HG03280 (cell line): ENCODE data around the gene MACROD2.

ENCODE experiments used
- ATAC-seq: cut with Tn5 transposase; IDR thresholded peaks from one replicate; pipeline ENCODE4 v1.9.1; 2021; ENCODE audit warnings: mild to moderate bottlenecking, moderate library complexity; ENCODE audit not compliant: unreplicated experiment

Gene MACROD2

DNA sequence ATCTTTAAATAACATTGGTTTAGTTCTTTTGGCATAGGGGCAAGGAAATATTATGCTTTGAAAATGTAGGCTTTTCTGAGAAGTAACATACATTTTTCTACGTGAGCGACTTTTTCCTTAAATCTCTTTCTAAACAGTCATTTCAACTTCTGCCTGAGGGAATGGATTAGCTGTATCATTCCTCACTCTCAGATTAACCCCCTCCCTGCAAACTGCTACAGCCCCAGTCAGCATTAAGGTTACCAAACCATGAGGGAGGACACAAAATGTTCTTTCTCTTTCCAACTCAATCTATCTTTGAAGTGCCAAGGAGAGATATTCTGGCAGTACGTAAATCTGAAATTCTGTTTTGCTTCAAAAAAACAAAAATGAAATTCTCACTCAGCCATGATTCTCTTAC, 573.4 kb downstream of the MACROD2 start:
- ATAC-seq, result no peak

DNA sequence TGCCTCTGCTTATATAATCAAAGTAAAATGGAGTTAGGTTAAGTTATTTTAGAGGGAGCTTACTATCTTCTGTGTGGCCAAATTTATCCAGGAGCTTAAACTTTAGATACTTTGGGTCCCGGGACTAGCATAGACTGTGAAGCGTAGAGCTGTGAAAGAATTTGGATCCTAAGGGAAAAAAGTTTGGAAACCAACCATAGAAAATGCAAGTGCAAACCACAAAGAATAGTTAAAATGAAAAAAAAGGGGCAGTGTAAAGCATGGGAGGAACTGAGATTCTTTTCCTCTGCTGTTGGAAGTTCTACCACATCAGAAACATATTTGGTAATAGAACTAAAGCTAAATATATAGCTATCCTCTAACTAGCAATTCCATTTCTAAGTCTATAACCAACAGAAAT, 574.3 kb downstream of the MACROD2 start:
- no peak for ATAC-seq

DNA sequence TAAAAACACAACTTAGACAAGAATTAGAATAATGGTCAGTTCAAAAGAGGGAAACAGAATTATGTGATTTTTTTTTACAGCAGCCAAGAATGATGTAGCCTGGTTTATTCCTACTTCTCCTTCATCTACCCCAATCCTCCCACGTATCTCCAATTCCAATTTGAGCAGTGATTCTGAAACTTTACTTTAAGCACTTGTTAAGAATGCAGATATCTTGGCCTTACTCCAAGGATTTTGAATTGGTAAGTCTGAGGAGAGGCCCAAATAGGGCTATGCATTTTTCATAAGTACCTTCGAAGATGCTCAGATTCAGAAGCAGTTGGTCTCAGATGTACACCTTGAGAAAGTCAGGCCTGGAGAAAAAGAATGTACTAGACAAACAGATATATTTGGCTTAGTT, 575.5 kb downstream of the MACROD2 start:
- no peak for ATAC-seq

DNA sequence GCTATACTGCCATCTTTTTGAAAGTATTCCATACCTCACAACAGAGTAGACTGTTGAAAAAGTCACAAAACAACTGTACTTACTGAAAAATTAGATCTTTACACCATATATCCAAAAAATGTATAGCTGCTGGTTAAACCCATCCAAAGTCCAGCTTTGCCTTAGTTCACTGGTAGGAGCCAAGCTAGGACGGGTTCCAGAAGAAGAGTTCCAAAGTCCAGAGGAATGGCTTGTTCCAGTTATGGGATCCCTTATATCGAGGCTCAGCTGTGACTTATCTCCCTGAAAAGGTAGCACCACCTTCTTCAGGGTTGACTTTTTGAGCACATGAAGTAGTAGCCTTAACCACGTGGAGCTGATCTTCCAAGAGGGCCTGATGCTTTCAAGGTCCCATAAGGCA, 578.4 kb downstream of the MACROD2 start:
- ATAC-seq, result no peak

DNA sequence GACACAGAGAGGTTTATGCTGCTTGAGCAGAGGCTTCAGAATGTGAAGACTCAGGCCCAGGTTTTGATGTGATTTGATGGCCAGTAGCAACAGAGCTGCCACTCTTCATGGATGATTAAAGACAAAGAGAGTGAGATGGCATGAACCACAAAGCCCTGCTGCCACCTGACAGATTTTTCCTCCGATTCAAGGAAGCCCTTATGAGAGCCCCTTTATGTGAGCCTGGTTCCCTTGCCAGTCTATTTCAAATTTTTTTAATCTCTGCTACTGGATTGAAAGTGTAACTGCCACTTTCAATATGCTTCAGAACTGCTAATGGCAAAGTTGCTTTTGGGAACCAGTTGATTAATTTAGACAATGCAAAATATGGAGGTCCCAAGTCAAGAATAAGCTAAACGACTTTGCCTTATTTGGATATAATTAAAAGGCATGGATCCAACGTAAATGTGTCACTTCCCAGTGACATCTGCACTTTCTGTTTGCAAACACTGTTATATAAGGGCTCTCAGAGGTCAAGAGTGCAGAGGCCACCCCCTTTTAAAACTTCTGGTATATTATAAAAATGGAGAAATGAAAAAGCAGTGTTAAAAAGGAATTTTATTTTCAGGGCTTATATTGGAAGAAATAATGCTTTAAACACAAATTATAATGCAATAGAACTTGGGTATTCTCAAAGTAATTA, 581.0 kb downstream of the MACROD2 start:
- no peak for ATAC-seq

DNA sequence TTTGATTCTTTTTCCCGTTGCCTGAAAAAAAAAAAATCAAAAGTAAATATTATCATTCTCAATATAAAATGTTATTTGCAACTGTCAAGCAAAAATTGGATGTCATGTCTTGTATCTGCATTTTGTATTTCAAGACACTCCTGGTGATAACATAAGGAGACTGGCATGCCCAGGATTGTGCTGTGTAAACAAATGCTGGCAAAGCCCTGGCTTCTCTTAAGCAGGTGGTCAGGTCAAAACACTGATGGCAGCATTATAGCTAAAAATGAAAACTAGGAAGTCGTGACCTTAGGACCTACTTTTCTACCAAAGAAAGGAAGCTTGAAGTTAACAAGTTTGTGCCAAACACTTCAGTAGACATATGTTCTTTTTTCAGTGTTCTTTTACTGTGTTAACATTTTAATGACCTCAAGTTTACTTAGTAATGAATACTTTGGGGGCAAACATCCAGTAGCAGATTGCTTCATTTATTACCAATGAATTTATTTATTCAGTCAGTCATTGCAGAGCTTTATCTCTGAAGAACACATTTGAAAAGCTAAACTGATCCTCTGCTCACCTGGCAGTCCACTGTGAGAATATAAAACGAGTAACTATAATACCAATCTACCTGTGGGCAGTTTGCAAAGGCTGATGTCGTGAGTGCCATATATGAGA, 585.2 kb downstream of the MACROD2 start:
- ATAC-seq, result no peak

DNA sequence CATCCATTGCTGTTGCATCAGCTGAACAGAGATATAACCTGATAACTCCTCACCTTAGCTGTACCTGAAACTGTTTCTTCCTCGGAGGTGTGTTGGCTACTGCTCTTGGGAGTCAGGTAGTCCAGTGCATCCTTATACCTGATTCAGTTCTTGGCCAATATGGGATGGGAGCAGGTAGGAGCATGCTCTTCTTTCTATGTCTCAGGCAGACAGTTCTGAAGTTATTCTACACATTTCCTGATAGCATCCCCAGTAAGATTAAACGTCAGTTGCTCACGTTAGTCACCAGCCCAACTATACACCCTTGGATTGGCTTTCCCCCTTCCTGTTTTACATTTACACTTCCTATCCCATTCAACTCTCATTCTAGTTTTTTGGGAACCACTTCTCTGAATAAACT, 586.4 kb downstream of the MACROD2 start:
- no peak for ATAC-seq

DNA sequence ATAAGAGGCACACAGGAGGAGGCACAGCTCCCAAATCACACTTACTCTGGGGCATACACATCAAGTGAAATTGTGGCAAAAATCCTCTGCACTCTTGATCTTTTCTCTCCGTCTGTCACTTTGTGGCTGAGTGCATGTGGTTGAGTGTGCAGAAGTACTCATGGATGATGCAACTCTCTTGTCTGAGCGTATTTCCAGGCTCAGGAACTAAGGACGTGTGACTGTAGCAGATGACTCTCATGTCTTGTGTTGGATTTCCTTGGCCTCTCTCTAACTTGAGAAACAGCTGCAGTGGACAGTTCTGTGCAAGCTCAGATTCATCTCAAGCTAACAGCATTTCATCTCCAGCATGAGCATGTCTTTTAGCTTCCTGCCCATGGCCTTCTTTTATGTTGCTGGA, 587.5 kb downstream of the MACROD2 start:
- no peak for ATAC-seq

DNA sequence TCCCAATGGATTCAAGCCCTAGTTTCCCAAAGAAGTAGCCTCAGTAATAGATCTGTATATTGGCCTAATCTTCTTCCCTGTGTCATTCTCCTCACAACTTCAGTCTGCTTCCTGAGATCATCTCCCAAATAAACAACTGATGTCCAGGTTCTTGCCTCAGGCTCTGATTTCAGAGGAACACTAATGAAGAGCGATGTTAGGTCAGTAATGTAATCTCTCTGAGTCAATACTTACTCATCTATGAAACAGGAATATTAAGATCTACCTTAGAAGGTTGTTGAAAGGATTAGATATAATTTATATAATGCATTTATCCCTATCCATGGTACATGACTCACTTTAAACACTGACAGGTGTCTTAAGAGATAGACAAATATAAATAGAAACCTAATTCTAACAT, 588.1 kb downstream of the MACROD2 start:
- no peak for ATAC-seq

DNA sequence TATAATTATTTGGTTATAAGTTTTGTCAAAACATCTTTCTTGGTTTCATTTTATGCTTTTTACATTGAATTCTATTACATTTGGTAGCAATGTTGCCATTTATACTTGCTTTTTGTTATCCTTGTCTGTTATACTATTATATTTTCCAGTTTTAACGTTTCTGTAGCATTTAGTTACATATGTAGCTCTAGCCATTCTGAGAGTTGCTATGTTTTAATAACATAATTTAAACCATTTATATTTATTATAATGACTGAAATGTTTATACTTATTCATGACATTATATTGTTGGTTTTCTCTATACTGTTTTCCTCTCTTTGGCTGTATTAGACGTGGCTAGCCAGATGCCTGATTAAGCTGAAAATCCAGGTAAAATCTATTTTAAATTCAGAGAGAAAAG, 594.1 kb downstream of the MACROD2 start:
- no peak for ATAC-seq

DNA sequence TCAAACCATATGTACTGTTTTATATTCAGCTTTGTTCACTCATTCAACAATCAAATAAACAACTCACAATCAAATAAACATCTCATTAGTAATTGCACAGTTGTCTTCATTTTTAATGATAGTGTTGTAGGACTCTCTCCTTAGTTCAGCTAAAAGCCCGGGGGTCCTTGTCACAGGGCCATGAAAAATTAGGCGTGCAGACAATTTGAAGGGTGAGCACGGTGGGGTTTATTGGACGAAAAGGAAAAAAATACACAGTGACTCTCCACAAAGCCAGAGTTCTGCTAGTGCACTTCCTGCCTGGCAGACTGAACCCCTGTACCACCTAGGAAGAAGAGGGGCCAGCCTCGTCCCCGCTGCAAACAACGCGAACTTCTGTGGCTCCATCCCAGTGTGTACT, 599.7 kb downstream of the MACROD2 start:
- no peak for ATAC-seq

DNA sequence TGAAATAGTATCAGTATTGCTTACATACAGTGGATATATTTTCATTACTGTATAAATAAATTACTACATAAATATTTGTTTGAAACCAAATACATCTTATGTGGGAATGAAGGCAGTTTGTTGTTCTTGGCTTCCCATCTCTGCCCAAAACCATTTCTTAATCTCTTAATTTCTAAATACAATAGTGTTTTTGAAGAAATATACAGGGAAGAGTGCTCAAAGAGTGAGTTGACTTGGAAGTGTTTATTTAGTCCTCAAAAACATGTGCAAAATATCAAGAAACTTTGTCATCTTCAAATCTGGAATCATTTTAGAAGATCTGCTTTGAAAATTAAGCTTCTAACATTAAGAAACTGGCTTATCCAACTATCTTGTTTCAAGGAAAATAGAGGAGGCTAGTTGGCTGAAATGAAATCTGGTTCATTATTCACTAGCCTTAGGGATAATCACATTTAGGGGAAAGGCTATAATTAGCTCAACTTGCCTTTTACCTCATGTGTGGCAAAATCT, 601.9 kb downstream of the MACROD2 start:
- ATAC-seq, result no peak

DNA sequence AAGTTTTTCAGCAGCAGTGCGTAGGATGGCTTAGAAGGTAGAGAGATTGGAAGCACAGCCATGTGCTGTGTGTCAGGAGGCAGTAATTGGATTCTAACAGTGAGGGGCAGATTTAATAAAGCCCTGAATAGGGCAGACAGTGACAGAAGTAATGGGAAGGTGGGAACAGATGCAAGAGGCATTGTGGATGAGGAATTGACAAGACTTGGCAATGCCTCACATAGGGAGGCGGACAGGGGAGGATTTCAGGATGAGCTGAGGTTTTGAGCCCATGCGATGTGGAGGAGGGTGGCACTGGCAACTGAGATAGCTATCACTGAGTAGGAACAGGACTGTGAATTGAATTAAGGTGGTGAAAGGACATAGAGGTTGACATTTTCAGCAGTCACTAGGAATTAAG, 604.3 kb downstream of the MACROD2 start:
- ATAC-seq, result no peak

DNA sequence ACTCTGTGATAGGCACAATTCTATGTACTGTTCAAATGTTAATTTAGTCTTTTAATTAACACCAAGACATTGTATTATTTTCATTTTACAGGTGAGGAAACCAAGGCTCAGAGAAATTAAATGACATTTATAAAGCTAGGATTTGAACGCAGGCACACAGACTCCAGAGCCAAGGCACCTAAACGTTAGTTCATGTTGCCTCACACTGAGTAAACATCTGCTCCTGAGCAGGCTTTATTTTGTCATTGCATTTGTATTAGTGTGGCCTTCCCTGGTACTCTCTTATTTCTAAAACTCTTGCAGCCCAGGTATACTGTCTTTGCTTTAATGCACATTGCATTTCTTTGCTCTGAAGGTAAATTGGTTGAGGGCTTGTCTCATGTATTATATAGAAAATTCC, 605.2 kb downstream of the MACROD2 start:
- ATAC-seq, result no peak

DNA sequence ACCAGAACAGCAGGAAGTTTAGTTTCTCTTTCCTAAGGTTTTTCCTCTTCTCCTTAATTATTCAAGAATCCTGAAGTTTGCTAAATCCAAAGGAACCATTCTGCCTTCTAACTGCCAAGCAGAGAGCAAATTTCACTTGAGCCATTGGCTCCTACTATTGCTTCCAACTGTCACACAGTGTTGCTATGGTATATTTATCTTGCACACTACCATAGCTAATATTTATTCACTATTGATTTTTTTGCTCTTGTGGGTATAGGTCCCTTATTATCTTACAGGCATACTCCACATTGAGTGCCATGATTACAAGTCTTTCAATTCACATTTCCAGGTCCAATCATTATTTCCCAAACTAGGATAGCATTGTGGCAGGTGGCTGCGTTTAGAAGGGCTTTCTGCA, 608.8 kb downstream of the MACROD2 start:
- no peak for ATAC-seq

DNA sequence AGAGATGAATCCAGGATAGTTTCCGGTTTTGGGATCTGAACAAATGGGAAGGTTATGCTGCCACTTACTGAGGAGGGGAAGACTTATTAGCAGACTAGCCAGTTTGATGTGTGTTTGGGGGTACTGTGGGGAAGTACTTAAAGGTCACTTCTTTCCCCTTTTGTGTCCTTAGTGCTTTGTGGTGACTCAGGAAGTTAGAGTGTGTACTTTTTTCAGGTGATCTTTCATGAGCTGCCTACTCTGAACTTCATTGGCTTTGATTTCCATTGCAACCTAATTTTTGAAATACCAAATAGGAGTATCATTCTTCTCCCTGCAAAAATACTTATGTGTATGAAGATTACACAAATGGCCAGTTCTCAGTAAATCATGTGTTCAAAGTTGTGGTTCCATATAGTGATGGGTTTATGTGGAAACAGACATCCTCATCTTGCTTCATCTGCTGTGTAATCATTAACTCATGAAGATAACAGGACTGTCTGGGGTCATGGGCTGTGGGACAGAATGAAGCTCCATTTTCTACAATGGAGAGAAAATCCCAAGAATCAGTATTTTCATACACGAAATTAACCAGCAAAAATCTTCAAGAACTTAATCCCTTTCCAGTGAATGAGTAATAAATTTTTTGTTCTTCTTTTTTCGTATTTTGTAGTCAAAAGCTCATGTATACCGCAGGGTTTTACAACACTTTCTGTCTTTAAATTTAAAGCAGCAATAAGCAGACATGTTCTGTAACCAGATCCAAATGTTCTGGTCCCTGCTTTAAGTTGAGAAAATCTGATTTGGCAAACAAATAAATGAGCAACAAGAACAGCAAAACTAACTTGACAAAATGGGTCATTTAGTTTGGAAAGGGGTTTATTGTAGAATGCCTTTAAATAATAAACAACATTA, 614.3 kb downstream of the MACROD2 start:
- no peak for ATAC-seq

DNA sequence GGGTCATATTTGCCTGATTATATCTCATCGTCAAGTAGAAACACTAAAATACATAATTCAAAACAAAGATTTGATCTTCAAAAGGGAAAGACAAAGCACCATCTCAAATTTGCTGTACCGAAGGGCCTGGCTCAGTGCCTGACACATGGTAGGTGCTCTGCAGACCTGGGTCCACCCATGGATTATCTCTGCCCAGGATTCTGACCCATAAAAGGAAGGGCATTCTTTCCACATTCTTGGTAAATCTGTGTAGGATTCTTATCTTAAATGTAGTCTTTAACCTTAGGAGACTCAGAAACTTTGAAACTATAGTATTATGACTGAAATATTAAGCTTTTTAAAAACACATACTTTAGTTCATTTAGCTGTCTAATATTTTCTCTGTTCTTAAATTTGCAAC, 616.2 kb downstream of the MACROD2 start:
- ATAC-seq, result no peak

DNA sequence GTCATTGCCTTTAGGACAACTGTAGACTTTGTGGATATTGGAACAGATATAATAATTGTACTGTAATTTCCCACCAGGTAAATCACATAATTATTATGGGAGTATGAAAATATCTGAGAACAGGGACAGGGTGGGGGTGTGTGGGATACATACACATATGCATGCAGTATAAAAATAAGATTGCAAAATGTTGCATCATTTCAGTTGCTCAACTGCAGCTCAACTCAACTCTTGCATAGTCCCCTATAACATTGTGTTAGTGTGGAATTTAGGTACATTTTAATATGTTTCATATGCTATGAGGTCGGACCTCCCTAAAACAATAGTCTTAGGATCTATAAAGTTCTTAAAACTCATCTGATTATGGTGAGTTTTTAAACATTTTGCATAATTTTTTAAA, 617.1 kb downstream of the MACROD2 start:
- no peak for ATAC-seq

DNA sequence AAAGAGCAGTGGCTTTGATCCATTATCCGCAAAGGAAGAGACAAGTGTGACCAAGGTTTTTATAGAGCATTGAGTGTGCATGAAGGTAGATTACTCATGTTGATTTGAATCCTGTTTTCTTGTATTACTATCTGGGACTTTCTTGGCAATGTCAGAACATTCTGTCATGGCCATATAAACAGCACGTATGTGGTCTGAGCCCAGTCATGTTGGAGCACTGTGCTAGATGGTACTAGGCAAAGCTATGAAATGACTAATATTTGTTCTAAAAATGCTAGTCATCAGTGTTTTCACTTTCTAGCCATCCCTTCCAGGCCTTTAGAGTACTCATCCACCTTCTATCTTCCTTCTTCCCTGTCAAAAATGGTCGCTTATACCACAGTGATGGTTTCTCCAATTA, 620.7 kb downstream of the MACROD2 start:
- ATAC-seq, result no peak

DNA sequence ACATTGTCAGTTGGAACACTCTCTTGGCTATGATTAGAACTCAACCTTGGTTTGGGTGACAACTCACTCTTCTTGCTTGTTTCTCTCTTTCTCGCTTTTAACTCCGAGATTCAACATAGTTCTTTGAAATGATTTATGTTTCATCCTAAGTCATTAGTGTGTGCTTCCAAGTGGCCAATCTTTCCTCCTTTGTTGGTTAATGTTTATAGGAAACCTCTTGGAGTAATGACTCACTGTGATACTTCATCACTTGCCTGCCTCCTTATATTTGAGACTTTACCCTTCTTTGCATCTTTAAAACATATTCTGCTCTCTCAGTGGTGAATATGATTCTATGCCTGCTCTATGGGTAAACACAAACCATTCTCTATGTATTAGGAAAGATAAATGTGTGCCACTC, 621.8 kb downstream of the MACROD2 start:
- no peak for ATAC-seq

DNA sequence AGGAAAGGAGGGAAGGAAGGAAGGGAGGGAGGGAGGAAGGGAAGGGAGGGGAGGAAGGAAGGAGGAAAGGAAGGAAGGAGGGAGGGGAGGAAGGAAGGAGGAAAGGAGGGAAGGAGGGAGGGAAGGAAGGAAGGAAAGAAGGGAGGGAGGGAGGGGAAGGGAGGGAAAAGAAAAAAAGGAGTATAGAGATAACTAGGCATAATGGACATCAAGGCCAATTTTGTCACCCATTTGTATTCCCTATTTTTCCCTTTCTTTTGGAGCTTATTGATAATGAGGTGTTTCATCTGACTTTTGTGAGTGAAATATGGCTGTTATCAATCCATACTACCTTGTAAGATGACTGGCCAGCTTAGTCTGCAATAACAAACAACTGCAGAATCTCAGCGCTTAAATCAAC, 624.1 kb downstream of the MACROD2 start:
- ATAC-seq, result no peak

DNA sequence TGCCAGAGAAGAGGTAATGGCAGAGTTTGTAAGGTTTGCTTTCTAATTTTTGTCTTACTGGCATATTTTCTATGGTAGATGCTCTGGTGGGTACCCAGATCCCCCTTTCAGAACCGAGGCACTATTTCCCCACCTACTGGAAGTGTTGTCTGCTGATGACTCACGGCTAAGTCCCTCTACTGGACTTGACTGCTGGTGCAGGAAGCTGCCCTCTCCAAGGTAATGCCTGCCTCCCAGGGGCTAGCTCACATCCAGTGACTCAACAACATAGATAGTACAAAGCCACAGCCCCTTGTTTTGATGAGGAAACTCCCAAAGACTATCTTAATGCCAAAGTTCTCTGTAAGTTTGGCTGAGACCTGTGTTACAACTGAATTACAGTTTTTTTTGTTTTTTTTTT, 627.5 kb downstream of the MACROD2 start:
- no peak for ATAC-seq
